Right atrium auricular region (tissue), 2 donors: ENCODE data around the gene GNAO1. TPM values are rescaled to one million over a fixed set of nuclear protein-coding genes. Genes with fewer than 3 reads are reported as not detected.

Experiments used
- DNase-seq: peaks from one replicate; pipeline ENCODE4 v3.0.0-alpha.2; 2019; ENCODE audit warnings: low spot score
- H3K27ac ChIP-seq, 2 donors: fragments of 200-600 bp; sonication (generic); 1 replicate in 1 of 2; 2 replicates in 1 of 2; pipeline ENCODE4 v1.5.1; 2016 to 2019
- H3K27me3 ChIP-seq, 2 donors: fragments of 200-600 bp; sonication (generic); one replicate each; pipeline versions ENCODE4 v1.5.1 to v1.6.0; 2017 to 2019
- H3K36me3 ChIP-seq: fragments of 200-600 bp; sonication (generic); one replicate; pipeline ENCODE4 v1.5.1; 2016
- H3K4me1 ChIP-seq, 2 donors: fragments of 200-600 bp; sonication (generic); one replicate each; pipeline versions ENCODE4 v1.5.1 to v1.6.0; 2017 to 2019
- H3K4me3 ChIP-seq, 2 donors: fragments of 200-600 bp; sonication (generic); 1 replicate in 1 of 2; 2 replicates in 1 of 2; pipeline ENCODE4 v1.5.1; 2017 to 2019; ENCODE audit warnings: mild to moderate bottlenecking in 1 of 2, moderate library complexity in 1 of 2
- H3K9me3 ChIP-seq, 2 donors: fragments of 200-600 bp; sonication (generic); one replicate each; pipeline ENCODE4 v1.5.1; 2019
- CTCF ChIP-seq, 2 donors: fragments of 200-600 bp; sonication (generic); IDR thresholded peaks; one replicate each; pipeline ENCODE4 v1.5.1; 2019; ENCODE audit warnings: antibody characterized with exemption in 2 of 2
- total RNA-seq, 2 donors: library from RNA; depleted of rRNA; stranded (reverse); fragments of >200 nt; gene quantifications; one replicate each; pipeline ENCODE4 v1.1.0, GENCODE V29; 2016

GNAO1 gene
- total RNA-seq, 2 donors from 2014 or later = 43.1 to 54.8 TPM

- Histone ChIP-seq H3K27me3 (no peaks in the 10 kb centered on the region), H3K27ac (peak overlapping the region in 1 of 2 donors; percentile 4), H3K4me3 (no peak overlapping the region), H3K36me3 (no peaks in the 10 kb centered on the region), H3K4me1 (peaks cover 5 to 48% of the 10 kb centered on the region in 2 donors), H3K9me3 (no peaks in the 10 kb centered on the region)
- DNase-seq = no peak
- TF ChIP-seq CTCF (IDR thresholded peaks at IDR 0.05) = no peak
Measured at GRCh38 chr16:56195151-56195550, 3.9 kb downstream of the GNAO1 start.

- H3K27me3 ChIP-seq = no peaks in the 10 kb centered on the region
- no peak for TF ChIP-seq CTCF (IDR thresholded peaks at IDR 0.05)
- H3K4me1 ChIP-seq = peaks cover 5 to 59% of the 10 kb centered on the region in 2 donors
- H3K9me3 ChIP-seq = no peaks in the 10 kb centered on the region
- H3K36me3 ChIP-seq = no peaks in the 10 kb centered on the region
- no peak for DNase-seq
- peak overlapping the region in 1 of 2 donors; percentile 11 for H3K27ac ChIP-seq
- H3K4me3 ChIP-seq = no peak overlapping the region
Measured at GRCh38 chr16:56196381-56196780, 5.1 kb downstream of the GNAO1 start.

GRCh38 chr16:56197192-56197992 lies 6.1 kb downstream of the GNAO1 start:
- no peak for TF ChIP-seq CTCF (IDR thresholded peaks at IDR 0.05)

GRCh38 chr16:56198006-56198754 lies 6.9 kb downstream of the GNAO1 start:
- TF ChIP-seq CTCF (IDR thresholded peaks at IDR 0.05) = no peak
- DNase-seq = no peak
- no peaks in the 10 kb centered on the region for H3K27me3 ChIP-seq
- H3K4me3 ChIP-seq = no peak overlapping the region
- no peaks in the 10 kb centered on the region for H3K36me3 ChIP-seq
- no peak overlapping the region for H3K27ac ChIP-seq
- H3K4me1 ChIP-seq = peaks cover 5 to 55% of the 10 kb centered on the region in 2 donors
- H3K9me3 ChIP-seq = no peaks in the 10 kb centered on the region

More at GRCh38 chr16:56197192-56197992, 6.1 kb downstream of the GNAO1 start:
- peaks cover 5 to 60% of the 10 kb centered on the region in 2 donors for H3K4me1 ChIP-seq
- no peak overlapping the region for H3K4me3 ChIP-seq
- peak overlapping the region in 1 of 2 donors; percentile 0 for H3K27ac ChIP-seq
- H3K27me3 ChIP-seq = no peaks in the 10 kb centered on the region
- no peaks in the 10 kb centered on the region for H3K36me3 ChIP-seq
- no peak for DNase-seq
- H3K9me3 ChIP-seq = no peaks in the 10 kb centered on the region

- H3K4me3 ChIP-seq = no peak overlapping the region
- H3K27ac ChIP-seq = no peak overlapping the region
- no peaks in the 10 kb centered on the region for H3K27me3 ChIP-seq
- no peaks in the 10 kb centered on the region for H3K9me3 ChIP-seq
- no peak for TF ChIP-seq CTCF (IDR thresholded peaks at IDR 0.05)
- H3K36me3 ChIP-seq = no peaks in the 10 kb centered on the region
- DNase-seq = no peak
- H3K4me1 ChIP-seq = peaks cover 5 to 50% of the 10 kb centered on the region in 2 donors
Measured at GRCh38 chr16:56198755-56199114, 7.4 kb downstream of the GNAO1 start.
